ENCODE measurements around the gene RPP14.

The RPP14 gene

DNA sequence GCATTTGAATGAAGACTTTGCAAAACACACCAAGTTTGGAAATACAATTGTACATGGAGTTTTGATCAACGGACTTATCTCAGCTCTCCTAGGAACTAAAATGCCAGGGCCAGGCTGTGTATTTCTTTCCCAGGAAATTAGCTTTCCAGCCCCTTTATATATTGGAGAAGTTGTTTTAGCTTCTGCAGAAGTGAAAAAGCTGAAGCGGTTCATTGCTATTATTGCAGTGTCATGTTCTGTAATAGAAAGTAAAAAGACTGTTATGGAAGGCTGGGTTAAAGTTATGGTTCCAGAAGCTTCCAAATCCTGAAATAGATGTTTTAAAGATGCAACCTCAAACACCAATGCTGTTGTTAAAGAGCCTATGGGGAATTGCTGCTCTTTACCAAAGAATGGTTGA is 11.8 kb downstream of the RPP14 start:
- no peak for DNase-seq (ENCODE audit: low read depth, low spot score)
- POLR2A ChIA-PET: no interaction called here
- CTCF ChIA-PET: interaction anchor here (0.9 to 12.9 kb wide), 9 partner anchors 10 to 313 kb away, joined by 3 to 156 read pairs (median 6); partner anchors contain the start of genes ACOX2, HTD2 and RPP14
- TF ChIP-seq CTCF (IDR thresholded peaks at IDR 0.05; ENCODE audit: insufficient read depth, low read length, missing control alignments): no peak
- no peak overlapping the region for H3K4me3 ChIP-seq (ENCODE audit: low read depth, low read length)

DNA sequence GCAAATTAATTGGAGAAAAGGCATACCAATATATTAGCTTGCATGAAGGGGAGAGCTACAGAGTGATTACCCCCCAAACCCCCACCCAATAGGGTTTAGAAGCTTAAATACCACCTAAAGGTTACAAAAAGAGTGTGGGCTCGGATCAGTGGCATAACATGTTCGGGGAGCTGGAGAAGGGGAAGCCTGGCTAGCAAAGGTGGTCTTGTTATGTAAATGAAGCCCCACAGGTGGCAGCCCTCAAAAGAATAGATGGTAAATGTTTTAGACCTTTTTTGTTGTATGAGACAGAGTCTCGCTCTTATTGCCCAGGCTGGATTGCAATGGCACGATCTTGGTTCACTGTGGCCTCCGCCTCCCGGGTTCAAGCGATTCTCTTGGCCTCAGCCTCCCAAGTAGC is 15.7 kb downstream of the RPP14 start:
- ChIA-PET POLR2A (no interaction called here), CTCF (interaction anchor here (0.7 to 12.9 kb wide), 19 partner anchors 9 to 316 kb away, joined by 3 to 156 read pairs (median 4); partner anchors contain the start of genes ACOX2, HTD2 and RPP14)
- DNase-seq (ENCODE audit: low read depth, low spot score): no peak
- no peak overlapping the region for H3K4me3 ChIP-seq (ENCODE audit: low read depth, low read length)
- no peak for TF ChIP-seq CTCF (IDR thresholded peaks at IDR 0.05; ENCODE audit: insufficient read depth, low read length, missing control alignments)

DNA sequence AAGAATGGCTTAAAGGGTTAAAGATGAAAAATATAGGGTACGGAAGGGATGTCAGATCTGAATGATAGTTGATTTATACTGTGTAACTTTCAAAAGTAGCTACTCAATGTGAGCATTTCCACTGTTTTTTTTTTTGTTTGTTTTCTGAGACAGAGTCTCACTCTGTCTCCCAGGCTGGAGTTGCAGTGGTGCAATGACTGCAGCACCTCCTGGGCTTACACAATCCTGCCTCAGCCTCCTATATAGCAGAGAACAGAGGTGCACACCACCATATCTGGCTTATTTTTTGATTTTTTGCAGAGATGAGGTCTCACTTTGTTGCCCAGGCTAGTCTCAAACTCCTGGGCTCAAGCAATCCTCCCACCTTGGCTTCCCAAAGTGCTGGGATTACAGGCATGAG is 16.7 kb downstream of the RPP14 start:
- ChIA-PET CTCF (interaction anchor here (0.9 to 12.9 kb wide), 9 partner anchors 8 to 210 kb away, joined by 3 to 156 read pairs (median 12); partner anchors contain the start of genes ACOX2, HTD2 and RPP14), POLR2A (no interaction called here)
- no peak overlapping the region for H3K4me3 ChIP-seq (ENCODE audit: low read depth, low read length)
- no peak for DNase-seq (ENCODE audit: low read depth, low spot score)
- no peak for TF ChIP-seq CTCF (IDR thresholded peaks at IDR 0.05; ENCODE audit: insufficient read depth, low read length, missing control alignments)

- DNase-seq (ENCODE audit: low read depth, low spot score): no peak
- no peak overlapping the region for H3K4me3 ChIP-seq (ENCODE audit: low read depth, low read length)
- POLR2A ChIA-PET: no interaction called here
- CTCF ChIA-PET: interaction anchor here (0.6 to 12.9 kb wide), 11 partner anchors 9 to 210 kb away, joined by 3 to 155 read pairs (median 5); partner anchors contain the start of genes ACOX2, HTD2, KCTD6 and RPP14
- TF ChIP-seq CTCF (IDR thresholded peaks at IDR 0.05; ENCODE audit: insufficient read depth, low read length, missing control alignments): no peak
These were observed 17.7 kb downstream of the RPP14 start for GRCh38 chr3:58323529-58324390.

DNA sequence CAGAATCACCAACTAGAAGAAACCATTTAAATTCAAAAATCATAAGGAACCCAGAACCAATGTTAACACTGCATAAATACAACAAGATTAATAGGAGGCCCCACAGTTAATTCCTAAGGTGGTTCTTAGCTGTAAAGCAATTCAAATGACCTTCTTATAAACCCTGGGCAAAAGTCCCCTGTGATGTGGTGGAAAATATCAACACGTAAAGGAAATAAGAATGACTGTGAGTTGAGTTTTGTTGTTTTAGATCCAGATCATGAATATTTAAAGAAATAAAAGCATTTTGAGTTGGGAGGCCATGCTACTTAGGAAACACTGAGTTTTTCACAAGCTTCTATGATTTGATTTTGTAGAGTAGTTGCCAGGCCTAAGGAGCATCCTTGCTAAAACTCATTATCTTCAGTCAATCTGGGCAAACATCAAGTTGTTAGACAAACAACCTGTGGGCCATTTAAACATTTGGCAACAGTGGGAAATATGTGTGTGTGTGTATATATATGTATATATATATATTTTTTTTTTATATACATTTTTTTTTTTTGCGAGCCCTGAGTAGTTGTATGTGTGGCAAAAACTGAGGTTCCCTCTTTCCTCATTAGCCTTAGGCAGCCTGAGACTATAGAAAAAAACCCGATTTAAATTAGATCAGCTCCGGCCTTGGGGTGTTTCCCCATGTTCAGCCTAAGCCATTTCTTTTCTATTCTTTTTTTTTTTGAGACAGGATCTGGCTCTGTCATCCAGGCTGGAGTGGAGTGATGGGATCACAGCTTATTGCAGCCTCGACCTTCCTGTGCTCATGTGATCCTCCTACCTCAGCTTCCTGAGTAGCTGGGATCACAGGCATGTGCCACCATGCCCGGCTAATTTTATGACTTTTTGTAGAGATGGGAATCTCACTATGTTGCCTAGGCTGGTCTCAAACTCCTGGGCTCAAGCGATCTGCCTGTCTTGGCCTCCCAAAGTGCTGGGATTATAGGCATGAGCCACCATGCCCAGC is 18.6 kb downstream of the RPP14 start:
- CTCF ChIA-PET: interaction anchor here (0.6 to 12.9 kb wide), 9 partner anchors 11 to 291 kb away, joined by 3 to 155 read pairs (median 4); partner anchors contain the start of genes HTD2, KCTD6 and RPP14
- DNase-seq (ENCODE audit: low read depth, low spot score): no peak
- no peak for TF ChIP-seq CTCF (IDR thresholded peaks at IDR 0.05; ENCODE audit: insufficient read depth, low read length, missing control alignments)
- POLR2A ChIA-PET: interaction anchor here (0.6 kb wide), 1 partner anchor 89 kb away, joined by 3 read pairs; no protein-coding TSS in a partner anchor
- no peak overlapping the region for H3K4me3 ChIP-seq (ENCODE audit: low read depth, low read length)
